Adrenal gland (tissue), 12 donors: ENCODE data around the gene PNPLA7. TPM values are rescaled to one million over a fixed set of nuclear protein-coding genes. Genes with fewer than 3 reads are reported as not detected.
A peak's percentile ranks its signal among the peaks of the same experiment; 100 is the strongest.
"Not testable (repeated sequence)": the region's sequence is repeated elsewhere in the genome, so short reads cannot be mapped to it uniquely, and the experiment has no call there.

Experiments used
- DNase-seq, 7 donors: peaks; one replicate each; pipeline ENCODE4 v3.0.0-alpha.2; 2019 to 2020
- H3K27ac ChIP-seq, 5 donors: fragments of 200-600 bp; sonication (generic) in 4 of 5; 1 replicate in 3 of 5; 2 replicates in 2 of 5; pipeline versions ENCODE4 v1.5.1 to v1.8.0; 2016 to 2020; ENCODE audit warnings: mild to moderate bottlenecking in 1 of 5
- H3K27me3 ChIP-seq: fragments of 200-600 bp; 2 replicates; pipeline ENCODE4 v1.8.0; 2021
- H3K36me3 ChIP-seq, 2 donors: fragments of 200-600 bp; replicated peaks in 1 of 2; 1 replicate in 1 of 2; 2 replicates in 1 of 2; pipeline versions ENCODE4 v1.5.1 to v1.8.0; 2018 to 2022
- H3K4me1 ChIP-seq, 2 donors: fragments of 200-600 bp; replicated peaks in 1 of 2; 1 replicate in 1 of 2; 2 replicates in 1 of 2; pipeline versions ENCODE4 v1.5.1 to v1.8.0; 2018 to 2021
- H3K4me3 ChIP-seq, 4 donors: fragments of 200-600 bp; sonication (generic) in 3 of 4; one replicate each; pipeline ENCODE4 v1.5.1; 2016 to 2018
- H3K9me3 ChIP-seq, 3 donors: fragments of 200-600 bp; sonication (generic) in 1 of 3; replicated peaks in 1 of 3; 1 replicate in 2 of 3; 2 replicates in 1 of 3; pipeline versions ENCODE4 v1.5.1 to v1.8.0; 2016 to 2021
- POLR2A ChIP-seq, 2 donors: fragments of 450-650 bp; IDR thresholded peaks; one replicate each; pipeline ENCODE4 v1.6.1; 2017; ENCODE audit warnings: antibody characterized with exemption in 2 of 2, mild to moderate bottlenecking in 2 of 2, moderate library complexity in 1 of 2
- WGBS, 4 donors: extraction: QIAGEN DNeasy Blood & Tissue Kit in 2 of 4; methylation state at CpG; one replicate each; pipeline versions ENCODE4 v1.1.5 to v1.1.7; 2013 to 2017; 5-methylcytosine and 5-hydroxymethylcytosine counted together
- intact Hi-C, 2 donors: fragments of 100-400 bp; cut with DNase I; formaldehyde crosslinking; loops; one replicate each; pipeline versions ENCODE4 v1.14.1 to v1.15.0; 2022 to 2023
- polyA plus RNA-seq, 3 donors: library from polyadenylated mRNA; stranded (reverse); fragments of 200-250 nt in 2 of 3; fragments of 350-450 nt in 1 of 3; fragmentation: Illumina TruSeq in 1 of 3; extraction: RNeasy Lipid Tissue Mini Kit (QIAGEN cat#74804) in 1 of 3; gene quantifications; one replicate each; pipeline ENCODE4 v1.2.3, GENCODE V29; 2013 to 2014
- total RNA-seq, 9 donors: library from RNA; depleted of rRNA in 4 of 9; stranded (reverse); fragments of >200 nt in 4 of 9; fragments of 120-200 nt in 1 of 9; fragmentation: NEBNext Ultra II Directional in 1 of 9; extraction: Animal tissue kit (Norgen Biotek cat#: 25700) in 1 of 9; gene quantifications; one replicate each; pipeline versions ENCODE4 v1.1.0 to v1.2.4, GENCODE V29; 2013 to 2023
- TF ChIP-seq, protein P1 (sequence below), 6 experiments: fragments of 450-650 bp in 4 of 6; fragments of 200-600 bp in 2 of 6; sonication (generic) in 1 of 6; IDR thresholded peaks; 1 replicate in 5 of 6; 2 replicates in 1 of 6; pipeline versions ENCODE4 v1.5.1 to v1.8.0; 2016 to 2021; ENCODE audit warnings: antibody characterized with exemption in 6 of 6, mild to moderate bottlenecking in 2 of 6, moderate library complexity in 1 of 6
- donor health status: healthy with polysubstance abuse.
- donor health status: Bipolar disorder and iron deficiency.
- donor health status: DM: yes; HTN: yes; CAD: no.
- donor health status: DM: no; HTN: no; CAD: no.
- donor health status: DM: no; HTN: no; CAD: no.
- donor health status: DM: yes; HTN: yes; CAD: no.

The PNPLA7 gene
- total and polyA plus RNA-seq, 12 donors = 0.44 to 64.1 (median 10.8) TPM

DNA sequence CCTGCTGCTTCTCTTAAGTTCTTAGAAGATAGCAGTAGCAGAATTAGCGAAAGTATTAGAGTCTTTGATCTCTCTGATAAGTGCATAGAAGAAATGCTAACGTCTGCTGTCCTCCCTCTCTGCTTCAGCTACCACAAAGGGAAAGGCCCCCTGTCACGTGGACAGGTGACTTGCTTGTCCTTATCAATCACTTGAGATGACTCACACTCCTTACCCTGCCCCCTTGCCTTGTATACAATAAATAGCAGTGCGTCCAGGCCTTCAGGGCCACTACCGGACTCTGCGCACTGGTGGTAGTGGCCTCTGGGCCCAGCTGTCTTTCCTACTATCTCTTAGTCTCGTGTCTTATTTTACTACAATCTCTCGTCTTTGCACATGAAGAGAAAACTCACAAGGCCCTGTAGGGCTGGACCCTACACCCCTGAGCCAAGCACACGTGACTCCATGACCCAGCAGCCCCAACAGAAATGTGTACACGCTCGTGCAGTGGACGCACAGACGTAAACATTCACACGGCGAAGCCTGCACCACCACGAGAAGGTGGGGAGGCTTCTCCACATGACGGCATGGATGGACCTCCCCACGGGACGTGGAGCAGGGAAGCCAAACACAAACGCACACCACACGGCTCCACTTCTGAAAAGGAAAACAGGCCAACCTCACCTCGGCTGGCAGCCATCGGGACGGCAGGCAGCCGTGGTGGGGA lies 38.3 kb downstream of the PNPLA7 start:
- intact Hi-C loops = no loop called here
- Histone ChIP-seq H3K36me3 (no peaks in the 10 kb centered on the region), H3K4me1 (no peaks in the 10 kb centered on the region), H3K4me3 (no peak overlapping the region), H3K9me3 (no peaks in the 10 kb centered on the region), H3K27ac (peak overlapping the region in 2 of 5 donors; percentile 21 to 66), H3K27me3 (no peaks in the 10 kb centered on the region)
- peak in 3 of 7 donors; percentile 43 to 63 (median 55) for DNase-seq
- 78 to 85% (median 82%) methylated on average over 23 to 25 of the region's 25 CpGs for WGBS, 4 donors
- no peak for TF ChIP-seq POLR2A (IDR thresholded peaks at IDR 0.05)
- TF ChIP-seq, protein P1, sequence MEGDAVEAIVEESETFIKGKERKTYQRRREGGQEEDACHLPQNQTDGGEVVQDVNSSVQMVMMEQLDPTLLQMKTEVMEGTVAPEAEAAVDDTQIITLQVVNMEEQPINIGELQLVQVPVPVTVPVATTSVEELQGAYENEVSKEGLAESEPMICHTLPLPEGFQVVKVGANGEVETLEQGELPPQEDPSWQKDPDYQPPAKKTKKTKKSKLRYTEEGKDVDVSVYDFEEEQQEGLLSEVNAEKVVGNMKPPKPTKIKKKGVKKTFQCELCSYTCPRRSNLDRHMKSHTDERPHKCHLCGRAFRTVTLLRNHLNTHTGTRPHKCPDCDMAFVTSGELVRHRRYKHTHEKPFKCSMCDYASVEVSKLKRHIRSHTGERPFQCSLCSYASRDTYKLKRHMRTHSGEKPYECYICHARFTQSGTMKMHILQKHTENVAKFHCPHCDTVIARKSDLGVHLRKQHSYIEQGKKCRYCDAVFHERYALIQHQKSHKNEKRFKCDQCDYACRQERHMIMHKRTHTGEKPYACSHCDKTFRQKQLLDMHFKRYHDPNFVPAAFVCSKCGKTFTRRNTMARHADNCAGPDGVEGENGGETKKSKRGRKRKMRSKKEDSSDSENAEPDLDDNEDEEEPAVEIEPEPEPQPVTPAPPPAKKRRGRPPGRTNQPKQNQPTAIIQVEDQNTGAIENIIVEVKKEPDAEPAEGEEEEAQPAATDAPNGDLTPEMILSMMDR (IDR thresholded peaks at IDR 0.05) = no peak

DNA sequence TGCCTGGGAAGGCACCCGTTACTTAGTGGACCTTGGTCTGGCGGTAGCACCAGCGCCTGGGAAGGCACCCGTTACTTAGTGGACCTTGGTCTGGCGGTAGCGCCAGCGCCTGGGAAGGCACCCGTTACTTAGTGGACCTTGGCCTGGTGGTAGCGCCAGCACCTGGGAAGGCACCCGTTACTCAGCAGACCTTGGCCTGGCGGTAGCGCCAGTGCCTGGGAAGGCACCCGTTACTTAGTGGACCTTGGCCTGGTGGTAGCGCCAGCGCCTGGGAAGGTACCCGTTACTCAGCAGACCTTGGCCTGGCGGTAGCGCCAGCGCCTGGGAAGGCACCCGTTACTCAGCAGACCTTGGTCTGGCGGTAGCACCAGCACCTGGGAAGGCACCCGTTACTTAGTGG lies 39.1 kb downstream of the PNPLA7 start:
- WGBS, 4 donors = 55 to 74% (median 64%) methylated on average over 1 to 22 of the region's 22 CpGs
- H3K4me3 ChIP-seq, H3K27me3 ChIP-seq, intact Hi-C loops, H3K36me3 ChIP-seq, H3K9me3 ChIP-seq, H3K4me1 ChIP-seq: not testable (repeated sequence)
- peak in 3 of 7 donors; percentile 45 to 55 (median 46) for DNase-seq
- H3K27ac ChIP-seq = peak overlapping the region in 2 of 5 donors; percentile 21 to 66

DNA sequence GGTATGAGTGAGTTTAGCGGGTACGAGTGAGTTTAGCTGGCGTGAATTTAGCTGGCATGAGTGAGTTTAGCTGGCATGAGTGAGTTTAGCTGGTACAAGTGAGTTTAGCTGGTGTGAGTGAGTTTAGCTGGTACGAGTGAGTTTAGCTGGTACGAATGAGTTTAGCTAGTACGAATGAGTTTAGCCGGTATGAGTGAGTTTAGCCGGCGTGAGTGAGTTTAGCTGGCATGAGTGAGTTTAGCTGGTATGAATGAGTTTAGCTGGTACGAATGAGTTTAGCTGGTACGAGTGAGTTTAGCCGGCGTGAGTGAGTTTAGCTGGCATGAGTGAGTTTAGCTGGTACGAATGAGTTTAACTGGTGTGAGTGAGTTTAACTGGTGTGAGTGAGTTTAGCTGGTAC lies 41.0 kb downstream of the PNPLA7 start:
- H3K27me3 ChIP-seq = no peaks in the 10 kb centered on the region
- 86 to 96% (median 90%) methylated on average over 14 of the region's 14 CpGs for WGBS, 4 donors
- H3K27ac ChIP-seq = no peak overlapping the region
- DNase-seq = no peak
- no peaks in the 10 kb centered on the region for H3K9me3 ChIP-seq
- intact Hi-C loops = no loop called here
- no peaks in the 10 kb centered on the region for H3K4me1 ChIP-seq
- H3K36me3 ChIP-seq = no peaks in the 10 kb centered on the region
- H3K4me3 ChIP-seq = no peak overlapping the region
- TF ChIP-seq POLR2A (IDR thresholded peaks at IDR 0.05) = no peak
- TF ChIP-seq, protein P1 (IDR thresholded peaks at IDR 0.05) = no peak

DNA sequence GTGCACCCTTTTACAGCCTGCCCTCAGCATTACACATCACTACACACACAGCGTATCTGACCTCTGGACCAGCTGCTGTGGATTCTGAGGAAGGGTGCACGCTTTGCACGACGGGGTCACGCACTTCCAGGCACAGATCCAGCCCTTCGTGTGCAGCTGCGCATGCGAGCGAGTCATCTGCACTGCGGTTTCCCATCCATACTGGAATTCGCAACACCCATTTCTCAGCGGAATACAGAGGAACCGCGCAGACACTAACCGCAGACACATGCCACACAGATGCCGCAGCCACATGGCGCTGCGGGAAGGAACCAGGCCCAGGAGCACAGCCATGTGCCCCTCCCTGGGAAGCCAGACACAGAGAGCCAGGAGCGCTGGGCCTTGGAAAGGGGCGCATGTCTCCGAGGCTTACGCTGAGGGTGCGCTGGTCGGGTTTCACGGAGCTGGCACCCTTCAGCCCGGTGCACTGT lies 43.5 kb downstream of the PNPLA7 start:
- H3K4me3 ChIP-seq = no peak overlapping the region
- H3K27me3 ChIP-seq = no peaks in the 10 kb centered on the region
- DNase-seq = no peak
- H3K27ac ChIP-seq = no peak overlapping the region
- intact Hi-C loops = no loop called here
- WGBS, 4 donors = 91 to 96% (median 93%) methylated on average over 5 to 26 of the region's 26 CpGs
- H3K36me3 ChIP-seq = no peaks in the 10 kb centered on the region
- TF ChIP-seq, protein P1 (IDR thresholded peaks at IDR 0.05) = no peak
- no peak for TF ChIP-seq POLR2A (IDR thresholded peaks at IDR 0.05)
- H3K9me3 ChIP-seq = no peaks in the 10 kb centered on the region
- H3K4me1 ChIP-seq = no peaks in the 10 kb centered on the region

DNA sequence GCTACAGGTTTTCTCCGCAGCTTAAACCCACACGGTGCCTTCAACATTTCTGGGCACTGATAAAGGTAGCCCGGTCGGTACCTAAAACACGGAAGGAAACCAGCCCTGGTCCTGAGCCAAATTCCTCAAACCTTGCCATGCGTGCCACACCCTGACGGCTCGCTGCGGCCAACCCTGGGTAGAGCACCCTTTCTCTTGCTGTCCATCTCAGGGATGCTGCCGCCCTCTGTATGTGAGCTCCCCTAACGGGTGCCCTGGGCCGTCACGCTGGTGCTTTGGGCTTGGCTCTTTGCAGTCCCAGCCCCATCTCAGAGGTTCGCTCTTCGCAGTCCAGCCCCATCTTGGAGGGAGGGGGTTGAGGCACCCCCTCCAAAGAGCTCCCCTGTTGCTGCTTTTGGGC lies 43.9 kb downstream of the PNPLA7 start:
- Histone ChIP-seq H3K27ac (no peak overlapping the region), H3K4me1 (no peaks in the 10 kb centered on the region), H3K4me3 (no peak overlapping the region), H3K9me3 (no peaks in the 10 kb centered on the region), H3K27me3 (no peaks in the 10 kb centered on the region), H3K36me3 (no peaks in the 10 kb centered on the region)
- intact Hi-C loops = no loop called here
- TF ChIP-seq, protein P1 (IDR thresholded peaks at IDR 0.05) = no peak
- 91 to 97% (median 94%) methylated on average over 10 to 15 of the region's 15 CpGs for WGBS, 4 donors
- no peak for DNase-seq
